ENCODE results near the gene TNPO1.
"Not testable (repeated sequence)": the region's sequence is repeated elsewhere in the genome, so short reads cannot be mapped to it uniquely, and the experiment has no call there.

GRCh38 chr5:72934953-72935725, 118.7 kb downstream of the TNPO1 start:
- not testable (repeated sequence) for TF ChIP-seq ZNF274 (IDR thresholded peaks at IDR 0.05; ENCODE audit: low read depth, low read length); YY1 (IDR thresholded peaks at IDR 0.05; ENCODE audit: insufficient read depth, insufficient read length); SUZ12 (IDR thresholded peaks at IDR 0.05; ENCODE audit: extremely low read depth, insufficient read depth, insufficient read length)

Measured in NT2/D1 (cell line).